Thyroid gland (tissue), 4 donors: ENCODE results near the gene RPS4Y1. TPM values are rescaled to one million over a fixed set of nuclear protein-coding genes. Genes with fewer than 3 reads are reported as not detected.
"Not testable (repeated sequence)": the region's sequence is repeated elsewhere in the genome, so short reads cannot be mapped to it uniquely, and the experiment has no call there.

Experiments
- DNase-seq, 2 donors: peaks; one replicate each; pipeline ENCODE4 v3.0.0-alpha.2; 2019
- H3K27ac ChIP-seq, 3 donors: fragments of 200-600 bp; sonication (generic); 1 replicate in 2 of 3; 2 replicates in 1 of 3; pipeline ENCODE4 v1.5.1; 2016 to 2019; ENCODE audit warnings: mild to moderate bottlenecking in 1 of 3, moderate library complexity in 1 of 3
- H3K27me3 ChIP-seq: fragments of 200-600 bp; sonication (generic); one replicate; pipeline ENCODE4 v1.5.1; 2019
- H3K36me3 ChIP-seq, 2 donors: fragments of 200-600 bp; sonication (generic); one replicate each; pipeline ENCODE4 v1.5.1; 2016 to 2019
- H3K4me1 ChIP-seq, 2 donors: fragments of 200-600 bp; sonication (generic); one replicate each; pipeline ENCODE4 v1.5.1; 2017 to 2019
- H3K4me3 ChIP-seq, 3 donors: fragments of 200-600 bp; sonication (generic); replicated peaks in 1 of 3; 1 replicate in 2 of 3; 2 replicates in 1 of 3; pipeline ENCODE4 v1.5.1; 2016; ENCODE audit warnings: mild to moderate bottlenecking in 1 of 3
- H3K9me3 ChIP-seq: fragments of 200-600 bp; sonication (generic); one replicate; pipeline ENCODE4 v1.5.1; 2017
- CTCF ChIP-seq, 6 experiments: fragments of 200-600 bp in 3 of 6; fragments of 450-650 bp in 3 of 6; sonication (generic) in 3 of 6; IDR thresholded peaks; one replicate each; pipeline ENCODE4 v1.5.1; 2016 to 2019; ENCODE audit warnings: antibody characterized with exemption in 6 of 6, mild to moderate bottlenecking in 2 of 6, inconsistent platforms in 1 of 6, moderate library complexity in 1 of 6
- POLR2A ChIP-seq, 2 donors: fragments of 450-650 bp; IDR thresholded peaks; one replicate each; pipeline ENCODE4 v1.6.1; 2017; ENCODE audit warnings: antibody characterized with exemption in 2 of 2, mild to moderate bottlenecking in 2 of 2, moderate library complexity in 1 of 2
- WGBS, 2 donors: methylation state at CpG; one replicate each; pipeline ENCODE4 v1.1.5; 2017; 5-methylcytosine and 5-hydroxymethylcytosine counted together
- intact Hi-C: fragments of 100-400 bp; cut with DNase I; formaldehyde crosslinking; loops from one replicate; pipeline ENCODE4 v1.15.1; 2023
- total RNA-seq, 4 donors: library from RNA; depleted of rRNA; stranded (reverse); fragments of >200 nt; gene quantifications; one replicate each; pipeline ENCODE4 v1.2.3, GENCODE V29; 2016

RPS4Y1 gene
- total RNA-seq: 100 to 1,000 TPM in 2 of 4 donors, under 1 TPM in 2; 0.22 to 251 (median 92.9) TPM

DNA sequence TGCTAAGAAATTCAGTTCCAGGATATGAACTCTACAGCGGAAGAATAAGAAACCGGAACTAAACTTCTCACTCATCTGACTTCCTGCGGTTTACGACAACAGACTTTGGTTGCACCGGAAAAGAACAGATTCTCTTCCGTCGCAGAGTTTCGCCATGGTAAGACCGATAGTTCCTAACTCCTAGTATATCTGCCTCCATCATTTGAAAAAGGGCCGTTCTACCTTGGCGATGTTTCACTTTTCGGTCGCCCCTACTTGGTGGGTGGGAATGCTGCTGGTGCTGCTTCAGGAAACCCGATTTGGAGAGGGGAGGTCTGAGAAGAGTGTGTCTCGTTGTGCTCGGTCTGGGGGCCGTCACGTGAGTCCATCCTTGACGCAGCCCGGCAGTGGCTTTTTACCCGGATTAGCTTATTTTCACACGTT lies at the start of gene RPS4Y1:
Gene RPS4Y1 (plus strand): TSS at position 132 of the 423 bp plus-strand sequence. CDS start 23 bp downstream, at position 155.
- WGBS, 2 donors: 1% methylated on average over 14 to 17 of the region's 22 CpGs
- intact Hi-C loops: no loop called here
- no peak for TF ChIP-seq POLR2A (IDR thresholded peaks at IDR 0.05)
- TF ChIP-seq CTCF (IDR thresholded peaks at IDR 0.05): no peak
- no peaks in the 10 kb centered on the region for H3K27me3 ChIP-seq
- peak; percentile 21 to 26 for DNase-seq
- H3K4me1 ChIP-seq: no peaks in the 10 kb centered on the region
- H3K27ac ChIP-seq: no peak within 1 kb of the TSS
- H3K4me3 ChIP-seq: peak within 1 kb of the TSS in 2 of 3 donors; percentile 33 to 64
- no peaks in the 10 kb centered on the region for H3K36me3 ChIP-seq
- no peaks in the 10 kb centered on the region for H3K9me3 ChIP-seq

DNA sequence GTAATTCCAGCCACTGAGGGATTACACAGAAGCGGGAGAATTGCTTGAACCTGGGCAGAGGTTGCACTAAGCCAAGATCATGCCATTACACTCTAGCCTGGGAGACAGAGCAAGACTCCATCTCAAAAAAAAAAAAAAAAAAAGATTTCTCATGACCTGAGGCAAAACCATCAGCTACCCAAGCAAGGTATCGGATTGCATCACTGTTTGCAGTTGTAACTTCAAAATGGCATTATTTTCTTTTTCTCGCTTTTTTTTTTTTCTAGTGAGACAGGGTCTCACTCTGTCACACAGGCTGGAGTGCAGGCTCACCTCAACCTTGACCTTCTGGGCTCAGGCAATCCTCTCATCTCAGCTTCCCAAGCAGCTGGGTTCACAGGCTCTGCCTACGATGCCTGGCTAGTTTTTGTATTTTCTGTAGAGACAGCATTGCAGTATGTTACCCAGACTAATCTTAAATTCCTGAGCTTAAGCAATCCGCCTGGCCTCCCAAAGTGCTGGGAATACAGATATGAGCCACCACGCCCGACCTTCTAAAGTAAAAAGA lies 44.4 kb upstream of the RPS4Y1 start:
- no peaks in the 10 kb centered on the region for H3K27me3 ChIP-seq
- 83 to 85% methylated on average over 7 of the region's 7 CpGs for WGBS, 2 donors
- intact Hi-C loops: no loop called here
- TF ChIP-seq CTCF (IDR thresholded peaks at IDR 0.05) (no peak), POLR2A (IDR thresholded peaks at IDR 0.05) (no peak)
- H3K27ac ChIP-seq: no peak overlapping the region
- H3K9me3 ChIP-seq: no peaks in the 10 kb centered on the region
- no peaks in the 10 kb centered on the region for H3K4me1 ChIP-seq
- DNase-seq: no peak
- H3K4me3 ChIP-seq: no peak overlapping the region
- no peaks in the 10 kb centered on the region for H3K36me3 ChIP-seq

- intact Hi-C loops: no loop called here
- no peaks in the 10 kb centered on the region for H3K27me3 ChIP-seq
- no peaks in the 10 kb centered on the region for H3K36me3 ChIP-seq
- DNase-seq: no peak
- TF ChIP-seq CTCF (IDR thresholded peaks at IDR 0.05) (no peak), POLR2A (IDR thresholded peaks at IDR 0.05) (no peak)
- H3K27ac ChIP-seq: no peak overlapping the region
- H3K4me1 ChIP-seq: no peaks in the 10 kb centered on the region
- no peak overlapping the region for H3K4me3 ChIP-seq
- no peaks in the 10 kb centered on the region for H3K9me3 ChIP-seq
These were observed 43.4 kb upstream of the RPS4Y1 start for GRCh38 chrY:2797991-2798390.

GRCh38 chrY:2800246-2800645 lies 41.2 kb upstream of the RPS4Y1 start:
- Histone ChIP-seq H3K27me3 (no peaks in the 10 kb centered on the region), H3K27ac (no peak overlapping the region), H3K4me1 (no peaks in the 10 kb centered on the region), H3K36me3 (no peaks in the 10 kb centered on the region), H3K4me3 (no peak overlapping the region), H3K9me3 (no peaks in the 10 kb centered on the region)
- intact Hi-C loops: no loop called here
- DNase-seq: no peak
- WGBS, 2 donors: 17 to 28% methylated on average over 2 of the region's 2 CpGs
- TF ChIP-seq CTCF (IDR thresholded peaks at IDR 0.05) (peak in 2 of 6 experiments; percentile 15 to 22), POLR2A (IDR thresholded peaks at IDR 0.05) (no peak)

- intact Hi-C loops, H3K9me3 ChIP-seq, H3K4me1 ChIP-seq, H3K36me3 ChIP-seq, H3K4me3 ChIP-seq, H3K27ac ChIP-seq, DNase-seq, H3K27me3 ChIP-seq: not testable (repeated sequence)
- WGBS, 2 donors: 88 to 90% methylated on average over 10 of the region's 10 CpGs
These were observed 24.1 kb upstream of the RPS4Y1 start for GRCh38 chrY:2817146-2817896.
